Measurements from ENCODE around the gene USP36.

DNA sequence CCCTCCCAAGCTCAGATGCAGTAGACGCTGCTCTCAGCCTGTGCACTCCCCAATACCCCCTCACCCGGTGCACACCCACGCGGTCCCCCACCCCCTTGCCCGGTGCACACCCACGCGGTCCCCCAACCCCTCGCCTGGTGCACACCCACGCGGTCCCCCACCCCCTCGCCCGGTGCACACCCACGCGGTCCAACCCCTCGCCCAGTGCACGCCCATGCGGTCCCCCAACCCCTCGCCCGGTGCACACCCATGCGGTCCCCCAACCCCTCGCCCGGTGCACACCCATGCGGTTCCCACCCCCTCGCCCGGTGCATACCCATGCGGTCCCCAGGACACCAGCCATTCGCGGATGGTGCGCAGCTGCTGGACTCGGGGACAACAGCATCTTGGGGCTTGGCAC, 38.6 kb downstream of the USP36 start:
- TF ChIP-seq, protein P1, sequence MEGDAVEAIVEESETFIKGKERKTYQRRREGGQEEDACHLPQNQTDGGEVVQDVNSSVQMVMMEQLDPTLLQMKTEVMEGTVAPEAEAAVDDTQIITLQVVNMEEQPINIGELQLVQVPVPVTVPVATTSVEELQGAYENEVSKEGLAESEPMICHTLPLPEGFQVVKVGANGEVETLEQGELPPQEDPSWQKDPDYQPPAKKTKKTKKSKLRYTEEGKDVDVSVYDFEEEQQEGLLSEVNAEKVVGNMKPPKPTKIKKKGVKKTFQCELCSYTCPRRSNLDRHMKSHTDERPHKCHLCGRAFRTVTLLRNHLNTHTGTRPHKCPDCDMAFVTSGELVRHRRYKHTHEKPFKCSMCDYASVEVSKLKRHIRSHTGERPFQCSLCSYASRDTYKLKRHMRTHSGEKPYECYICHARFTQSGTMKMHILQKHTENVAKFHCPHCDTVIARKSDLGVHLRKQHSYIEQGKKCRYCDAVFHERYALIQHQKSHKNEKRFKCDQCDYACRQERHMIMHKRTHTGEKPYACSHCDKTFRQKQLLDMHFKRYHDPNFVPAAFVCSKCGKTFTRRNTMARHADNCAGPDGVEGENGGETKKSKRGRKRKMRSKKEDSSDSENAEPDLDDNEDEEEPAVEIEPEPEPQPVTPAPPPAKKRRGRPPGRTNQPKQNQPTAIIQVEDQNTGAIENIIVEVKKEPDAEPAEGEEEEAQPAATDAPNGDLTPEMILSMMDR (IDR thresholded peaks at IDR 0.05) = no peak
- no peak for TF ChIP-seq POLR2A (IDR thresholded peaks at IDR 0.05)

All from right lobe of liver (tissue), 4 donors.